ENCODE results near the gene MCL1.

The MCL1 gene

DNA sequence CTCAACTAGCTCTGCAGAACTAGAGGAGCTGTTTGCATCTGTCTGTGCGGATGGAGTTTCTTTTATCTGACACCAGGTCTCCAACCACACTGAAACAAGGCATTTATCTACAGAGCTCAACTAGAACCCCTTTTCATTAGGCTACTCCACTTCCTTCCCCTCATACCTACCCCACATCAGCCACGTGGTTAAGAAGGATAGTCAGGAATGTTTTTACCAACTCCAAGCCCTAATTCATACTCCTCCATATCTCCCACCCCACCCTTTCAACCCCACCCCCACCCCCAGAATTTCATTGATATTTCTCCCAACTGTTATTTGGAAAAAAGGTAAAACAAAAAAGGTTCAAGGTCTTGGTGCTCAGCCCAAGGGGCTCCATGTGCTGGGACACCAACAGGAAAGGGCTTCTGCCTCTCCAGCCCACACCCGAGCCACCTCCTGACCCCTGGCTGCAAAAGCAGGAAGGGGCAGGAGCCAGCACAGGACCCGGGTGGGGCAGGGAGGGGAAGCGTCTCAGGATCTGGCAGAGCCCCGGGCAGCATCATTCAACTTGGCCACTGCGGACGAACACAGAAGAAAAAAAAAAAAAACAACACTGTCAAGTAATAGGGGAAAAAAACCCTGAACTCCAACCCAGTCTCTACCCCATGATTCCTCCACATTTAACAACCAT is 43.0 kb upstream of the MCL1 start:
- no peak for DNase-seq (ENCODE audit: low read depth)
- H3K4me3 ChIP-seq (ENCODE audit: low read depth, low read length): no peak overlapping the region
- TF ChIP-seq MYC (IDR thresholded peaks at IDR 0.05; ENCODE audit: low read depth, low read length) (no peak), POLR2A (IDR thresholded peaks at IDR 0.05; ENCODE audit: extremely low read depth, insufficient read length) (no peak)
- TF ChIP-seq, protein P1, sequence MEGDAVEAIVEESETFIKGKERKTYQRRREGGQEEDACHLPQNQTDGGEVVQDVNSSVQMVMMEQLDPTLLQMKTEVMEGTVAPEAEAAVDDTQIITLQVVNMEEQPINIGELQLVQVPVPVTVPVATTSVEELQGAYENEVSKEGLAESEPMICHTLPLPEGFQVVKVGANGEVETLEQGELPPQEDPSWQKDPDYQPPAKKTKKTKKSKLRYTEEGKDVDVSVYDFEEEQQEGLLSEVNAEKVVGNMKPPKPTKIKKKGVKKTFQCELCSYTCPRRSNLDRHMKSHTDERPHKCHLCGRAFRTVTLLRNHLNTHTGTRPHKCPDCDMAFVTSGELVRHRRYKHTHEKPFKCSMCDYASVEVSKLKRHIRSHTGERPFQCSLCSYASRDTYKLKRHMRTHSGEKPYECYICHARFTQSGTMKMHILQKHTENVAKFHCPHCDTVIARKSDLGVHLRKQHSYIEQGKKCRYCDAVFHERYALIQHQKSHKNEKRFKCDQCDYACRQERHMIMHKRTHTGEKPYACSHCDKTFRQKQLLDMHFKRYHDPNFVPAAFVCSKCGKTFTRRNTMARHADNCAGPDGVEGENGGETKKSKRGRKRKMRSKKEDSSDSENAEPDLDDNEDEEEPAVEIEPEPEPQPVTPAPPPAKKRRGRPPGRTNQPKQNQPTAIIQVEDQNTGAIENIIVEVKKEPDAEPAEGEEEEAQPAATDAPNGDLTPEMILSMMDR (IDR thresholded peaks at IDR 0.05; ENCODE audit: low read depth, low read length): no peak
- TF ChIP-seq, protein P2, sequence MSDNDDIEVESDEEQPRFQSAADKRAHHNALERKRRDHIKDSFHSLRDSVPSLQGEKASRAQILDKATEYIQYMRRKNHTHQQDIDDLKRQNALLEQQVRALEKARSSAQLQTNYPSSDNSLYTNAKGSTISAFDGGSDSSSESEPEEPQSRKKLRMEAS (IDR thresholded peaks at IDR 0.05; ENCODE audit: low read depth, low read length): no peak

DNA sequence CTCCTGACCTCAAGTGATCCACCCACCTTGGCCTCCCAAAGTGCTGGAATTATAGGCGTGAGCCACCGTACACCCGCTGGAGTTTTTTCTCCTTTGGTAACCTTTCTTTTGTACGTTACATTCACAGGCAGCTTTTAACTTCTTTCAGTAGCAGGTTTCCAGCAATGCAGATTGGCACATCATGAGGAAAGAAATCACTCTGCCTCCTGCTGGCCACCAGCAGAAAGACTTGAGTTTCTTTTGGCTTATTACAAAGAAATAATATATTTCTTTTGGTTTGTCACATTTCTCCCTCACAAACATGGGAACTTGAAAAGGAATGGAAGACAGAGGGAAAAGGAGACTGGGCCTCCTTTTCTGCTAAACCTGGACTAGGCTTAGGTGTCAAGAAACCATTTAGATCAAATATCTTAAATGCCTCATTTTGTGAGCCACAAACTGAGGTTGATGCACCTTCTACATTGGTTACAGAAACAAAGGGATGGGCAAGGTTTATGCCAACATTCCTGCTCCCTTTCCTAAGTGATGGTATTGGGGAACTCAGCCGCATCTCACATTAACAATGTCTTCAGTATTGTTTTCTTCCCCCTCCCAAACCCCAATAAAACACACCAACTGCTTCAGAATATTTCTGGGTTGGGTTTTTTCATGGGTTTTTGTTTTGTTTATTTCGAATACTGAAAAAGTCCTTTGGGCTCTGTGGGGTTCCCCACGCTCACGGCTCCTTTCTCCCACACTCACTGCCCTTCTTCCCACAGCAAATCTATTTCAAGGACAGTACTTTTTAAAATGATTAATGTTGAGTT is 42.3 kb upstream of the MCL1 start:
- TF ChIP-seq MYC (IDR thresholded peaks at IDR 0.05; ENCODE audit: low read depth, low read length) (no peak), POLR2A (IDR thresholded peaks at IDR 0.05; ENCODE audit: extremely low read depth, insufficient read length) (no peak)
- TF ChIP-seq, protein P2 (IDR thresholded peaks at IDR 0.05; ENCODE audit: low read depth, low read length): peak; percentile 19; the same call in 1 of the 2 replicates
- TF ChIP-seq, protein P1 (IDR thresholded peaks at IDR 0.05; ENCODE audit: low read depth, low read length): peak; percentile 55
- no peak overlapping the region for H3K4me3 ChIP-seq (ENCODE audit: low read depth, low read length)
- DNase-seq (ENCODE audit: low read depth): peak; percentile 67

DNA sequence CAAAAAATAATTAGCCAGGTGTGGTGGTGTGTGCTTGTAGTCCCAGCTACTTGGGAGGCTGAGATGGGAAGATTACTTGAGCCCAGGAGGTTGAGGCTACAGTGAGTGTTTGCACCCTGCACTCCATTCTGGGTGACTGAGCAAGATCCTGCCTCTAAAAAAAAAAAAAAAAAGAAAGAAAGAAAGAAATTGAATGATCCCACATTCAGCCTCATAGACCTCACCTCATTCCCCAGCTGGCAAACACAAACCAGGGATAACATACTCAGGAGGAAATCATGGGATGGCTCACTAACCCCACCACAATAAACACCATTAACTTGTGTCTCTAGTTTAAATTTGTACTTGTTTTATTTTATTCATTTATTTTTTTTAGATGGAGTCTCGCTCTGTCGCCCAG is 41.5 kb upstream of the MCL1 start:
- TF ChIP-seq POLR2A (IDR thresholded peaks at IDR 0.05; ENCODE audit: extremely low read depth, insufficient read length): no peak
- TF ChIP-seq, protein P1 (IDR thresholded peaks at IDR 0.05; ENCODE audit: low read depth, low read length): no peak
- TF ChIP-seq, protein P2 (IDR thresholded peaks at IDR 0.05; ENCODE audit: low read depth, low read length): no peak
- TF ChIP-seq MYC (IDR thresholded peaks at IDR 0.05; ENCODE audit: low read depth, low read length): no peak

DNA sequence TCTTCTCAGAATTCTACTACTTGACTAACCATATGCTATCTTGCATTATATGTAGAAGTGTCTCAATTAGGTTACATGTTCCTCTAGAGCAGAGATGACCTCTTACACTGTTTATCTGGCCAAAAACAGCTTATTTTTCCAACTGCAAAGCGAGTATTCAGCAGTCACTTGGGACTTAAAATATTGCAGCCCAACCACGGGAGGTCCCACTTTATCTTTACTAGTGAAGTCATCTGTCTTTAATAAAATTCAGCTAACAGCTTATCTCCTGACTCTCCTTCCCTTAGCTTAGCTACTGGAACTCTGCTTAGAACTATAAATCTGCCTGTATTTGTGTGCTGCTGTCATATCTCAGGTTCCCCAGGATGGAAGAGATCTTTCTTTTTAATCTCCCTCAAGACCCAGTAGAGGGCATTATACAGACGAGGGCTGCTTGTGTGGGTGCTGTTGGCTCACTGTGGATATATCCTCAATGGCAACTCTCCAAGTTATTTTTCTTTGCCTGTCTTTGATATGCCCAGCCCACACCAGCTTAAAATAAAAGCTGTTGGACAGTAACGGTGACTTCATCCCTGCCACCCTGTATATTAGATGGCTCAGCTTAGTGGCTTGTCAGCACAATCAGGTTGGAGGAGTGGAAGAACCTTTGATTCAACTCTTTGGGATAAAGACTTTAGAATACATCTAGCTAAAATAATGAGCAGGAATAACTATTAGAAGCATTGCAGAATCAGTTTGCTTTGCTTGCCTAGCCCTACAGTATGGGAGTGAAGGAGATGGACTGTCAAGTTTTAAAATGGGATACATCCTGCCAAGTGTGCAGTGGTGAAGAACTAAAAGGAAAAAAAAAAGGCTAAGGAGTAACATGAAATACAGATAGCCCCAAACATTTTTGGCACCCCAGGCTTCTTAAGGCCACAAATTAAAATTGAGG is 40.4 kb upstream of the MCL1 start:
- H3K4me3 ChIP-seq (ENCODE audit: low read depth, low read length): no peak overlapping the region
- TF ChIP-seq, protein P1 (IDR thresholded peaks at IDR 0.05; ENCODE audit: low read depth, low read length): peak; percentile 12
- no peak for TF ChIP-seq MYC (IDR thresholded peaks at IDR 0.05; ENCODE audit: low read depth, low read length)
- no peak for TF ChIP-seq POLR2A (IDR thresholded peaks at IDR 0.05; ENCODE audit: extremely low read depth, insufficient read length)
- TF ChIP-seq, protein P2 (IDR thresholded peaks at IDR 0.05; ENCODE audit: low read depth, low read length): no peak
- peak; percentile 25 for DNase-seq (ENCODE audit: low read depth)

More for the DNA sequence above, 41.5 kb upstream of the MCL1 start:
- no peak overlapping the region for H3K4me3 ChIP-seq (ENCODE audit: low read depth, low read length)
- DNase-seq (ENCODE audit: low read depth): no peak
